Karpas-422 (cell line): Measurements from ENCODE around the gene VPS13A. TPM values are rescaled to one million over a fixed set of nuclear protein-coding genes. Genes with fewer than 3 reads are reported as not detected.

Source experiments
- DNase-seq: peaks from one replicate; pipeline ENCODE4 v3.0.0-alpha.2; 2015
- H2AFZ ChIP-seq: fragments of 200-600 bp; sonication (generic); 2 replicates; pipeline ENCODE4 v1.6.1; 2014; ENCODE audit warnings: antibody characterized with exemption, low read length, mixed read lengths
- H3K27ac ChIP-seq: fragments of 200-600 bp; sonication (generic); 2 replicates; pipeline ENCODE4 v1.5.1; 2014; ENCODE audit warnings: mild to moderate bottlenecking, low read length, moderate library complexity
- H3K27me3 ChIP-seq: fragments of 200-600 bp; sonication (generic); 2 replicates; pipeline ENCODE4 v1.6.1; 2014; ENCODE audit warnings: low read length, mixed read lengths
- H3K36me3 ChIP-seq: fragments of 200-600 bp; sonication (generic); 2 replicates; pipeline ENCODE4 v1.6.1; 2014; ENCODE audit warnings: low read length, mixed read lengths; ENCODE audit not compliant: insufficient read depth
- H3K4me1 ChIP-seq: fragments of 200-600 bp; sonication (generic); 2 replicates; pipeline ENCODE4 v1.6.1; 2014; ENCODE audit warnings: mild to moderate bottlenecking, low read length, mixed read lengths
- H3K4me2 ChIP-seq: fragments of 200-600 bp; sonication (generic); 2 replicates; pipeline ENCODE4 v1.6.1; 2014; ENCODE audit warnings: low read length, low read depth, mild to moderate bottlenecking; ENCODE audit not compliant: poor library complexity, severe bottlenecking
- H3K4me3 ChIP-seq: fragments of 200-600 bp; sonication (generic); 2 replicates; pipeline ENCODE4 v1.5.1; 2014; ENCODE audit warnings: mild to moderate bottlenecking, antibody characterized with exemption, low read length, mixed read lengths
- H3K79me2 ChIP-seq: fragments of 200-600 bp; sonication (generic); 2 replicates; pipeline ENCODE4 v1.6.1; 2014; ENCODE audit warnings: mild to moderate bottlenecking, low read length, mixed read lengths
- H3K9ac ChIP-seq: fragments of 200-600 bp; sonication (generic); 2 replicates; pipeline ENCODE4 v1.6.0; 2014; ENCODE audit warnings: low read length
- H3K9me2 ChIP-seq: fragments of 200-600 bp; sonication (generic), shearing (Covaris generic); replicated peaks from 2 replicates; pipeline ENCODE4 v1.6.0; 2014; ENCODE audit warnings: mild to moderate bottlenecking, low read length, moderate library complexity; ENCODE audit not compliant: insufficient read depth
- H3K9me3 ChIP-seq: fragments of 300-700, 200-600 bp; sonication (generic); 2 replicates; pipeline ENCODE4 v1.6.1; 2014; ENCODE audit warnings: low read length, mixed read lengths
- H4K20me1 ChIP-seq: fragments of 200-600 bp; sonication (generic); 2 replicates; pipeline ENCODE4 v1.6.1; 2014; ENCODE audit warnings: mild to moderate bottlenecking, antibody characterized with exemption, low read length, low read depth; ENCODE audit not compliant: insufficient read depth
- total RNA-seq: library from RNA; depleted of rRNA; stranded (reverse); fragments of >200 nt; shearing (Covaris generic); gene quantifications from 2 replicates; pipeline ENCODE4 v1.2.3, GENCODE V29; 2014; ENCODE audit warnings: low replicate concordance

The VPS13A gene
- total RNA-seq, 1 experiment from 2014 or later, result 141 TPM

DNA sequence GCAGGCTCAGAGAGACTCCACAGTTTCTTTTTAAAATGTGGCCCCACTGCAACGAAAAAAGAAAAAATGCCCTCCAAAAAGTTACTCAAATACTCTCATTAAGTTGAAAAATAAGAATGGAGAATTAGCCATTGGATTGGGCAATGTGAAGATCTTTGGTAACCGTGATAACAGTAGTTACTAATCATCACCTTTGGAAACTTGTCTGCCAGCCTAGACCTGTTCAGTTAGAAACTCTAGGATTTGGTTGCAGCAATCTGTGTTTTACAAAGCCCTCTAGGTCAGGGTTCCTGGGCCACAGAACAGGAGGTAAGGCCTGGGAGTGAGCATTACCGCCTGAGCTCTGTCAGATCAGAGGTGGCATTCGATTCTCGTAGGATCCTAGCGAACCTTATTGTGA is 34.2 kb downstream of the VPS13A start:
- H3K9me2 ChIP-seq, result no peaks in the 10 kb centered on the region
- H3K9ac ChIP-seq, result no peak overlapping the region
- no peak overlapping the region for H3K4me2 ChIP-seq
- H3K36me3 ChIP-seq, result peaks cover 19% of the 10 kb centered on the region; the same call in 1 of the 2 replicates
- DNase-seq, result no peak
- H4K20me1 ChIP-seq, result no peaks in the 10 kb centered on the region
- H3K79me2 ChIP-seq, result peaks cover 21% of the 10 kb centered on the region
- H3K4me1 ChIP-seq, result no peaks in the 10 kb centered on the region
- H3K27me3 ChIP-seq, result no peaks in the 10 kb centered on the region
- H3K9me3 ChIP-seq, result no peaks in the 10 kb centered on the region
- no peak overlapping the region for H3K27ac ChIP-seq
- no peak overlapping the region for H3K4me3 ChIP-seq
- no peak overlapping the region for H2AFZ ChIP-seq

DNA sequence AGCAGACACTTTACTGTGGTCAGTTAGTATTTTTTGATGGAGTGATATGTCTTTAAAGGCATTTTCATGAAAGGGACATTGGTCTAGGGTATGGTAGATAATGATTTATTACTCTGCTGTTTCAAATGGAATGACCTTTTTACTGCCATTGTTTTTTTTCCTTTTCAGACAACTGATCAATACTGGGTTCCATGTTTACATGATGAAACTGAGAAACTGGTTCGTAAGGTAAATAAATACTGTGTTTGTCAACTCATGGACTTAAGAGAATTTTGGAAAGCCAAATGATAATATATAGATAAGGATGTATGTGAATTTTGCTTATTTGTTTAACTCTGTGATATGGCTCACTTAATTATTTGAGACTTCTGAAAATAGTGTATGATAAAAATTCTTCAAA is 35.5 kb downstream of the VPS13A start:
- H3K9me3 ChIP-seq, result no peaks in the 10 kb centered on the region
- peaks cover 23% of the 10 kb centered on the region for H3K79me2 ChIP-seq
- no peak overlapping the region for H3K4me3 ChIP-seq
- no peak overlapping the region for H3K4me2 ChIP-seq
- H3K36me3 ChIP-seq, result peaks cover 26% of the 10 kb centered on the region; the same call in 1 of the 2 replicates
- no peaks in the 10 kb centered on the region for H3K27me3 ChIP-seq
- H3K4me1 ChIP-seq, result no peaks in the 10 kb centered on the region
- no peaks in the 10 kb centered on the region for H4K20me1 ChIP-seq
- no peak overlapping the region for H3K27ac ChIP-seq
- H3K9me2 ChIP-seq, result no peaks in the 10 kb centered on the region
- DNase-seq, result no peak
- H2AFZ ChIP-seq, result no peak overlapping the region
- H3K9ac ChIP-seq, result no peak overlapping the region

DNA sequence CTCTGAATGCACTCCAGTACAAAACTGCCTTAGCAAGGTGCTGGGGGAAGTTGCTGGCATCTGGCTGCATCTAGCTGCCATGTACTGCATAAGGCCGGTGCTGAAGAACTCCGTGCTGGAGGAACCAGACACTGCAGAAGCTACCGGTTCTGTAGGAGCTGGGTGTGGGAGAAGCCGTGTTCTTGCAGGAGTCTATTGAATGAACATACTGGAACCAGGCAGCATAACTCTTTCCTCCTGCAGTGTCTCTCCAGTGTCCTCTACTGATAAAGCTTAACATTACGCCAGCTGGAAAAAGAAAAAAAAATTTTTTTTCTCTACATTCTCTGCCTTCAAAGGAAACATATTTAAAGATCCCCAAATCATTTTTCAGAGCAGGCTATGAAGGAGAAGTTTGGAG is 38.5 kb downstream of the VPS13A start:
- Histone ChIP-seq H3K9me2 (peaks cover 3% of the 10 kb centered on the region; the same call in 1 of the 2 replicates), H3K36me3 (peaks cover 40% of the 10 kb centered on the region), H3K79me2 (peaks cover 23% of the 10 kb centered on the region), H3K4me3 (no peak overlapping the region), H3K4me2 (no peak overlapping the region), H3K4me1 (peaks cover 9% of the 10 kb centered on the region), H3K9me3 (no peaks in the 10 kb centered on the region), H4K20me1 (no peaks in the 10 kb centered on the region), H3K27ac (no peak overlapping the region), H3K9ac (no peak overlapping the region), H2AFZ (no peak overlapping the region), H3K27me3 (no peaks in the 10 kb centered on the region)
- DNase-seq, result no peak

DNA sequence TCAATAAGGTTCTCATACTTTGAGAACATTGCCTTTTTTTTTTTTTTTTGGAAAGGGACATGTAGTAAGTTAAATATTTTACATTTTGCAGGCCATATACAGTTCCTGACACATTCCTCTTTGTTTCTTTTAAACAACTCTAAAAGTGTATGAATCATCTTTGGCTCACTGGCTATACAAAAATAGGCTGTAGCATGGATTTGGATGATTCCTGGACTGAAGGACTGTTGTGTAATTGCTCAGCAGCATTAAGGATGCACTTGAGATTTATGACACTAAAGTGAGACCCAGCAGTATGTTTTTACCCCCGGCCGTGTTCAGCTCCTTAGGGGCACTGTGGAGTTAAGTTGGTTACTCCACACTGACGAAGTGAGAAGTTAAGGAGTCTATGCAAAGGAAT is 41.3 kb downstream of the VPS13A start:
- no peak overlapping the region for H2AFZ ChIP-seq
- peaks cover 43% of the 10 kb centered on the region for H3K36me3 ChIP-seq
- H3K4me3 ChIP-seq, result no peak overlapping the region
- no peak for DNase-seq
- H3K27ac ChIP-seq, result no peak overlapping the region
- no peaks in the 10 kb centered on the region for H4K20me1 ChIP-seq
- no peaks in the 10 kb centered on the region for H3K9me3 ChIP-seq
- no peak overlapping the region for H3K4me2 ChIP-seq
- H3K27me3 ChIP-seq, result no peaks in the 10 kb centered on the region
- H3K4me1 ChIP-seq, result peaks cover 11% of the 10 kb centered on the region
- peaks cover 4% of the 10 kb centered on the region; the same call in 1 of the 2 replicates for H3K9me2 ChIP-seq
- H3K9ac ChIP-seq, result no peak overlapping the region
- H3K79me2 ChIP-seq, result peaks cover 21% of the 10 kb centered on the region

DNA sequence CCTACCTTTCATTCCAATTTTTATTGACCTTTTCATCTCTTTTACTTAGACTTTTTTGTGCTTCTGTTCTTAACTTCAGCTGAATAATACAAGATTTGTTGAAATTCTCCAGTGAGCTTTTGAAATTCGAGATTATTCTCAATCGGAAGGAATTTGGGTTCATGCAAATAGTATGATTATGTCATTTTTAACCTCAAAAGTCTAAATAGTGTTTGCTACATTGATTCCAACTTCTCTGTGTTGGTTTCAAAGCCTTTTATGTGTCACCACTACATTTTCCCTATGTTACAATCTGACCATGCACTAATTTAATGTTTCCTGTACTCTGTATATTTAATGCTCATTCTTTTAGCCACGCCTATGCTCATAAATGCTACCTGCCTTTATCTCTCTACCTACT is 44.1 kb downstream of the VPS13A start:
- Histone ChIP-seq H3K9me3 (no peaks in the 10 kb centered on the region), H3K4me2 (no peak overlapping the region), H3K9ac (no peak overlapping the region), H2AFZ (no peak overlapping the region), H4K20me1 (no peaks in the 10 kb centered on the region), H3K4me1 (peaks cover 11% of the 10 kb centered on the region), H3K36me3 (peaks cover 65% of the 10 kb centered on the region), H3K79me2 (peaks cover 21% of the 10 kb centered on the region), H3K27me3 (no peaks in the 10 kb centered on the region), H3K9me2 (peaks cover 4% of the 10 kb centered on the region; the same call in 1 of the 2 replicates), H3K27ac (no peak overlapping the region), H3K4me3 (no peak overlapping the region)
- no peak for DNase-seq

DNA sequence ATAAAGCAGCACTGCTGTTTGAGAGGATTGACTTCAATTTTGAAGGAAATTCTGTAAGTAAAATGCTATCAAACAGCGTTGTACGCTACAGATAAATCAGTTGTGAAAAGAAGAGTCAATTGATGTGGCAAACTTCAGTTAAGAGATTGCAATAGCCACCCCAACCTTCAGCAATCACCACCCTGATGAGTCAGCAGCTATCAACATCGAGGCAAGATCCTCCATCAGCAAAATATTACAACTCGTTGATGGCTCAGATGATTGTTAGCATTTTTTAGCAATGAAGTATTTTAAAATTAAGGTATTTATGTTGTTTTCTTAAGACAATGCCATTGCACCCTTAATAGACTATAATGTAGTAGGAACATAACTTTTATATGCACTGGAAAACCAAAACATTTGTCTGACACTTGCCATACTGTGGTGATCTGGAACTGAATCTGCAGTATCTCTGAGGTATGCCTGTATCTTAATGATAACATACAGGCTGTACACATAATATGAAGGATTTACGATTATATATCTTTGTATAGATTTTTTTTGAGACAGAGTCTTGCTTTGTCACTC is 47.5 kb downstream of the VPS13A start:
- no peak for DNase-seq
- H3K4me1 ChIP-seq, result peaks cover 11% of the 10 kb centered on the region
- H3K9ac ChIP-seq, result no peak overlapping the region
- H3K4me2 ChIP-seq, result no peak overlapping the region
- peaks cover 10% of the 10 kb centered on the region; the same call in 1 of the 2 replicates for H3K79me2 ChIP-seq
- no peaks in the 10 kb centered on the region for H3K9me3 ChIP-seq
- H3K36me3 ChIP-seq, result peaks cover 78% of the 10 kb centered on the region
- H4K20me1 ChIP-seq, result no peaks in the 10 kb centered on the region
- H3K4me3 ChIP-seq, result no peak overlapping the region
- H2AFZ ChIP-seq, result no peak overlapping the region
- peaks cover 4% of the 10 kb centered on the region; the same call in 1 of the 2 replicates for H3K9me2 ChIP-seq
- no peaks in the 10 kb centered on the region for H3K27me3 ChIP-seq
- H3K27ac ChIP-seq, result no peak overlapping the region

DNA sequence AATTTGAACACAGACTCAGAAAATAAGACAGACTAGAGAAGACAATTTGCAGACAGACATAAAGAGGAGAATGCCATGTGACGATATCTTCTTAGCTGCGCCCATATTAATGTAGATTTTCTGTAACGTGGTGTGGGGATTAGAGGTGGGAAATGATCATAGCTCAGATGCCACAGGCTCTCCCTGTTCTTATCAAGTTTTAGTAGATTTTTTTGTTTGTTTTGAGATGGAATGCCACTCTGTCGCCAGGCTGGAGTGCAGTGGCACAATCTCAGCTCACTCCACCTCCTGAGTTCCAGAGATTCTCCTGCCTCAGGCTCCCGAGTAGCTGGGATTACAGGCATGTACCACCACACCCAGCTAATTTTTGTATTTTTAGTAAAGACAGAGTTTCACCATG is 59.4 kb downstream of the VPS13A start:
- no peak overlapping the region for H3K27ac ChIP-seq
- peaks cover 48% of the 10 kb centered on the region for H3K36me3 ChIP-seq
- no peaks in the 10 kb centered on the region for H3K27me3 ChIP-seq
- H3K9me3 ChIP-seq, result no peaks in the 10 kb centered on the region
- H3K9me2 ChIP-seq, result no peaks in the 10 kb centered on the region; the same call in 1 of the 2 replicates
- H4K20me1 ChIP-seq, result no peaks in the 10 kb centered on the region
- H3K4me3 ChIP-seq, result no peak overlapping the region
- no peak overlapping the region for H2AFZ ChIP-seq
- H3K79me2 ChIP-seq, result peaks cover 61% of the 10 kb centered on the region
- H3K9ac ChIP-seq, result no peak overlapping the region
- no peaks in the 10 kb centered on the region for H3K4me1 ChIP-seq
- DNase-seq, result no peak
- H3K4me2 ChIP-seq, result no peak overlapping the region

- Histone ChIP-seq H3K9me2 (no peaks in the 10 kb centered on the region; the same call in 1 of the 2 replicates), H3K79me2 (peaks cover 50% of the 10 kb centered on the region)
Observed at GRCh38 chr9:77237896-77238295, 60.6 kb downstream of the VPS13A start.

More at GRCh38 chr9:77237896-77238295, 60.6 kb downstream of the VPS13A start:
- Histone ChIP-seq H3K9ac (no peak overlapping the region), H3K36me3 (peaks cover 47% of the 10 kb centered on the region), H4K20me1 (no peaks in the 10 kb centered on the region), H3K9me3 (no peaks in the 10 kb centered on the region), H3K27ac (no peak overlapping the region), H3K27me3 (no peaks in the 10 kb centered on the region), H2AFZ (no peak overlapping the region), H3K4me2 (no peak overlapping the region), H3K4me3 (no peak overlapping the region), H3K4me1 (no peaks in the 10 kb centered on the region)
- no peak for DNase-seq
